HG03025 (cell line): ENCODE data around the gene TMEM8B.
"Not testable (repeated sequence)": the region's sequence is repeated elsewhere in the genome, so short reads cannot be mapped to it uniquely, and the experiment has no call there.

Experiments used
- ATAC-seq: cut with Tn5 transposase; IDR thresholded peaks from one replicate; pipeline ENCODE4 v1.9.1; 2021; ENCODE audit warnings: mild to moderate bottlenecking, moderate library complexity; ENCODE audit not compliant: unreplicated experiment, low FRiP score

The TMEM8B gene

GRCh38 chr9:35905912-35906679 is 77.1 kb downstream of the TMEM8B start, which contains the start of gene HRCT1:
Gene HRCT1 (plus strand): TSS chr9:35906202. CDS start chr9:35906288, 86 bp downstream.
- no peak for ATAC-seq

GRCh38 chr9:35906923-35907699 is 78.1 kb downstream of the TMEM8B start:
- no peak for ATAC-seq

GRCh38 chr9:35907711-35908503 is 78.9 kb downstream of the TMEM8B start:
- no peak for ATAC-seq

- ATAC-seq = no peak
These were observed 79.6 kb downstream of the TMEM8B start for GRCh38 chr9:35908504-35909125.

GRCh38 chr9:35909274-35909673 is 80.2 kb downstream of the TMEM8B start, which contains the start of gene SPAAR:
Gene SPAAR (plus strand): TSS chr9:35909490. CDS start chr9:35910464, 974 bp downstream.
- no peak for ATAC-seq

GRCh38 chr9:35909687-35910612 is 80.9 kb downstream of the TMEM8B start:
- no peak for ATAC-seq

GRCh38 chr9:35910613-35911359 is 81.8 kb downstream of the TMEM8B start:
- ATAC-seq = no peak

- no peak for ATAC-seq
These were observed 82.7 kb downstream of the TMEM8B start for GRCh38 chr9:35911690-35912089.

GRCh38 chr9:35912791-35913400 is 83.9 kb downstream of the TMEM8B start:
- ATAC-seq = no peak

GRCh38 chr9:35913429-35913828 is 84.4 kb downstream of the TMEM8B start:
- ATAC-seq = not testable (repeated sequence)

- ATAC-seq = no peak
These were observed 85.3 kb downstream of the TMEM8B start for GRCh38 chr9:35914301-35914807.
